Neural cell (in vitro differentiated cells): ENCODE measurements around the gene RPS24.

Source experiments
- EP300 ChIP-seq: fragments of 450-650 bp; conservative IDR thresholded peaks from 2 replicates; pipeline ENCODE4 v1.6.1; 2014; ENCODE audit warnings: antibody characterized with exemption, mild to moderate bottlenecking, moderate library complexity; ENCODE audit not compliant: poor library complexity, severe bottlenecking
- EZH2 ChIP-seq: fragments of 200-600, 300-800 bp; shearing (Covaris generic), sonication (generic); IDR thresholded peaks from 2 replicates; pipeline ENCODE4 v1.6.1; 2014; ENCODE audit warnings: antibody characterized with exemption, low read length, borderline replicate concordance, mild to moderate bottlenecking; ENCODE audit not compliant: insufficient read depth, poor library complexity, severe bottlenecking
- POLR2AphosphoS5 ChIP-seq: IDR thresholded peaks from 2 replicates; pipeline ENCODE4 v1.6.1; 2012
- REST ChIP-seq: IDR thresholded peaks from 2 replicates; pipeline ENCODE4 v1.6.1; 2012; ENCODE audit warnings: borderline replicate concordance

GRCh38 chr10:78010278-78010677 lies 23.4 kb upstream of the RPS24 start:
- no peak for TF ChIP-seq POLR2AphosphoS5
- no peak for TF ChIP-seq EZH2
- TF ChIP-seq REST, result no peak
- TF ChIP-seq EP300, result no peak
